Measurements from ENCODE around the gene DUSP6.
"Not testable (repeated sequence)": the region's sequence is repeated elsewhere in the genome, so short reads cannot be mapped to it uniquely, and the experiment has no call there.

Gene DUSP6

GRCh38 chr12:89348894-89349699, 3.2 kb downstream of the DUSP6 start:
- Mint-ChIP-seq H3K9me3 (no peaks in the 10 kb centered on the region), H3K27ac (no peak overlapping the region), H3K27me3 (no peaks in the 10 kb centered on the region), H3K36me3 (peaks cover 2% of the 10 kb centered on the region), H3K4me3 (peak overlapping the region; percentile 96), H3K4me1 (peaks cover 60% of the 10 kb centered on the region)

GRCh38 chr12:89347325-89347829, 4.9 kb downstream of the DUSP6 start:
- Mint-ChIP-seq H3K4me3 (no peak overlapping the region), H3K9me3 (no peaks in the 10 kb centered on the region), H3K27ac (peak overlapping the region; percentile 18), H3K27me3 (no peaks in the 10 kb centered on the region), H3K36me3 (peaks cover 2% of the 10 kb centered on the region), H3K4me1 (peaks cover 56% of the 10 kb centered on the region)

DNA sequence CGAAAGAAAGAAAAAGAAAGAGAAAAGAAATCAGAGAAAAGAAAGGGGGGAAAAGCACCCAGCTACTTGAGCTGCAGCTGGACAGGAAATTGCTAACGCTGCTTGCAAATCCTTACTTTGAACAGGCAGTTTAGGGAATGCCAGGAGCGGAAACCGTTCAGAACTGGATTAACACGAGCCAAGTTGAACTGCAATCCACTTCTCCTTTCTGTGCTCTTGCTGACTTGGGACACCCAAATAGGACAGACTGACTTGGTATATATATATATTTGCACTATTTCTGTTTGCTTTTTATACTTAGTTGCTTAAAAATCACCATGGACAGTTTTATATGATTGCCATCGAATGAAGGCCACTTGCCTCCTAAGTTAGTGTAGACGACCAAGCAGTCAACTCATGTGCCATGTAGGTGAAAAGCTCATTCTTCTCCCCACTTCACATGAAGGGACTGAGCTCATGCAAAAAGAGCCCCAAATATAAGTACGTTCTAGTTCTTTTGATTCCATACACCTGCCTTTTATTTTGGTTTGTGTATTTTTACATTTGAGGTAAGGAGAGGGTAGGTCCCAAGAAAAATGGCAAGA, 5.5 kb downstream of the DUSP6 start:
- no peaks in the 10 kb centered on the region for H3K9me3 Mint-ChIP-seq
- H3K36me3 Mint-ChIP-seq: peaks cover 2% of the 10 kb centered on the region
- H3K4me1 Mint-ChIP-seq: peaks cover 54% of the 10 kb centered on the region
- no peak overlapping the region for H3K27ac Mint-ChIP-seq
- H3K4me3 Mint-ChIP-seq: peak overlapping the region; percentile 84
- no peaks in the 10 kb centered on the region for H3K27me3 Mint-ChIP-seq

DNA sequence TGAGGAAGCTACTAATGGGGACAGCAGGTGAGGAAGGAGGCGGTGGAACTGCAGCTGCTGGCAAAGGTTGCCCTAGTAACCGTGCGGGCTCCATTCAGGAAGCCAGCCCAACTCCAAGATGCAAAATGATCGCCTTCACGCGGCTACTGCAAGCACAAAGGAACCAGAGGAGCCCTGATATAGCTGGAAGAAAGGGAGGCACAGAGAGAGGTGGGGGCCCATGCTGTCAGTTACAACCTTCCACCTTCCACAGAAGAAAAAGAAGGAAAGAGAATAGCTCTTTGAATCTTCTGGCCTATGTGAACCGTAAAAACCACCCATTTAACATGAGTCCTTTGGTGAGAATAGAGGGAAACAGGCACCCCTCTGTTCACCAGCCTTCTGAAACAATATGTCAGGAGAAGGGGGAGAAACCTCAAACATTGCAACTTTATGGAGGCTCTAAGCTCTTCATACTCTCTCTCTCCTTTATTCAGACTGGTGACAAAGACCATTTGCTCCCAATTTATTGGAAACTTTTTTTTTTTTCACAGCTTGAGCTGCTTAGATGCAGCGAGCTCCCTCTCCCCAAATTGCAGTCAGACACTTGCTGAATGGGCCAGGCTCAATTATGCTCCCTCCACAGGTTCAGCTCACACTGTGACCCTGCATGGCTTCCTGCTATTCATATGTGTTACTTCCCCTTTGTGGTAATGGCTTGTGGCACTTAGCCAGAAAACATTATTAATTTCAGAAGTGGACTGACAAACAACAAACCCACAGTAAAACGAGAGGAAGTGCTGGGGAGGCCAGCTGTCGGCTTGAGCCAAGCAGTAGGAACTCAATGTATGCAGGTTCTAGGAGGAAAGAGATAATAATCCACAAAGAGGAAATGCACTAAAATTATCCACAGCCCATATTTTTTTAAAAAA, 6.2 kb downstream of the DUSP6 start:
- H3K9me3 Mint-ChIP-seq: no peaks in the 10 kb centered on the region
- H3K27ac Mint-ChIP-seq: no peak overlapping the region
- no peaks in the 10 kb centered on the region for H3K27me3 Mint-ChIP-seq
- H3K36me3 Mint-ChIP-seq: peaks cover 2% of the 10 kb centered on the region
- peak overlapping the region; percentile 84 for H3K4me3 Mint-ChIP-seq
- peaks cover 54% of the 10 kb centered on the region for H3K4me1 Mint-ChIP-seq

DNA sequence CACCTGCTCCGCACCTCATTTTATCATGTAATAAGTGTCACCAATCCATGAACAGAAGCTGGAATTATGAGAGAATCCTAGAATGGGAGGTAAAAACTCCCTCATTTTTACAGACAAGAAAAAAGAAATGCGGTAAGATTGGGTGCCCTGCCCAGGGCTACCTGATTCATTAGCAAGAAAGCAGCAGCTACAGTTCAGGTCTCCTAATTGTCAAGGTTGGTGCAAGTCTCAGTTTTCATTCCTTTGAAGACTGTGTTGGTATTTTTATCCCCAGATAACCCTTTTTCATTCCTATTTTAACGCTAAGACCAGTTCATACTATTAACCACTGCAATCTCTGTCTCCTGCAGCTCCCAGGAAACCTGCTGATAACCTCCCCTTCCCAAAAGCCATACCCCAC, 6.9 kb downstream of the DUSP6 start:
- H3K4me1 Mint-ChIP-seq: peaks cover 50% of the 10 kb centered on the region
- no peaks in the 10 kb centered on the region for H3K9me3 Mint-ChIP-seq
- peaks cover 2% of the 10 kb centered on the region for H3K36me3 Mint-ChIP-seq
- no peaks in the 10 kb centered on the region for H3K27me3 Mint-ChIP-seq
- no peak overlapping the region for H3K27ac Mint-ChIP-seq
- no peak overlapping the region for H3K4me3 Mint-ChIP-seq

GRCh38 chr12:89344862-89345202, 7.5 kb downstream of the DUSP6 start:
- Mint-ChIP-seq H3K9me3 (no peaks in the 10 kb centered on the region), H3K4me3 (no peak overlapping the region), H3K36me3 (peaks cover 2% of the 10 kb centered on the region), H3K27me3 (no peaks in the 10 kb centered on the region), H3K27ac (peak overlapping the region; percentile 52), H3K4me1 (peaks cover 46% of the 10 kb centered on the region)

- H3K36me3 Mint-ChIP-seq: peaks cover 2% of the 10 kb centered on the region
- H3K4me1 Mint-ChIP-seq: peaks cover 40% of the 10 kb centered on the region
Measured at GRCh38 chr12:89344043-89344861, 8.0 kb downstream of the DUSP6 start.

DNA sequence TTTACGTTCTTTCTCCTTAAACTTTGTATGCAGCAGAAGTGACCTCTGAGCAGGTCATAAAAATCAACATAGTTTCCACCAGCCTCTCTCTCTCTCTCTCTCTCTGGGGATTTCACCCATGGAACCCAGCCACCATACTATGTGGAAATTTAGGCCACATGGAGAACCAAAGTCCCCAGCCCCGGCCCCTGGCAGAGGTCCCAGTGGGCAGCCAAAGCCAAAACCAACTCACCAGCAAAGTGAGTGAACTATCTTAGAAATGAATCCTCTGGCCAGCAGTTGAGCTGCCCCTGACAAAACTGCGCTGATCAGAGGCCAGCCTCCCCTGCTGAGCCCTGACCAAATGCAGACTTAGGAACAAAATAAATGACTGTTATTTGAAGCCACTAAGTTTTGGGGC, 9.2 kb downstream of the DUSP6 start:
- H3K9me3 Mint-ChIP-seq: no peaks in the 10 kb centered on the region
- peaks cover 29% of the 10 kb centered on the region for H3K4me1 Mint-ChIP-seq
- H3K27ac Mint-ChIP-seq: no peak overlapping the region
- no peaks in the 10 kb centered on the region for H3K36me3 Mint-ChIP-seq
- no peak overlapping the region for H3K4me3 Mint-ChIP-seq
- no peaks in the 10 kb centered on the region for H3K27me3 Mint-ChIP-seq

More at GRCh38 chr12:89344043-89344861, 8.0 kb downstream of the DUSP6 start:
- Mint-ChIP-seq H3K4me3 (no peak overlapping the region), H3K27me3 (no peaks in the 10 kb centered on the region), H3K27ac (peak overlapping the region; percentile 52), H3K9me3 (no peaks in the 10 kb centered on the region)

DNA sequence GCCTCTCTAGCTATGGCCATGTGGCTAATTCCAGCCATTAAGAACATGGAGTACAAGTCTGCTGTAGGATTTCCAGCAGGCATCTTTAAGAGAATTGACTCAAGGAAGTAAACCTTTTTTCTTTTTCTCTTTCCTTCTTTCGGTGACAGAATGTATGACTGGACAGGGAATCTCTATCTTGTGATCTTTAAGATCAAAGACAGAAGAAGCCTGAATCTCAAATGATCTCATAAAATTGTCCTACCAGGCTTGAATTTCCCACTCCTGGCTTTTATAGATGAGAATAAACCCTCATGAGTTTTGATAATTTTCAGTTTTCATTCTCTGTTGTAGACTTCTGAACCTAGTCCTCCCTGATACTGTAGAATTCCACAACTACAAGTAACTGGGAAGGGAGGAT, 11.4 kb downstream of the DUSP6 start:
- Mint-ChIP-seq H3K9me3 (no peaks in the 10 kb centered on the region), H3K4me1 (peaks cover 6% of the 10 kb centered on the region)

GRCh38 chr12:89339526-89339925, 12.8 kb downstream of the DUSP6 start:
- no peaks in the 10 kb centered on the region for H3K27me3 Mint-ChIP-seq
- H3K9me3 Mint-ChIP-seq: no peaks in the 10 kb centered on the region
- H3K4me1 Mint-ChIP-seq: peaks cover 6% of the 10 kb centered on the region
- no peaks in the 10 kb centered on the region for H3K36me3 Mint-ChIP-seq
- H3K4me3 Mint-ChIP-seq: no peak overlapping the region
- H3K27ac Mint-ChIP-seq: no peak overlapping the region

More for the DNA sequence above, 11.4 kb downstream of the DUSP6 start:
- no peaks in the 10 kb centered on the region for H3K27me3 Mint-ChIP-seq
- no peaks in the 10 kb centered on the region for H3K36me3 Mint-ChIP-seq
- H3K27ac Mint-ChIP-seq: no peak overlapping the region
- H3K4me3 Mint-ChIP-seq: no peak overlapping the region

DNA sequence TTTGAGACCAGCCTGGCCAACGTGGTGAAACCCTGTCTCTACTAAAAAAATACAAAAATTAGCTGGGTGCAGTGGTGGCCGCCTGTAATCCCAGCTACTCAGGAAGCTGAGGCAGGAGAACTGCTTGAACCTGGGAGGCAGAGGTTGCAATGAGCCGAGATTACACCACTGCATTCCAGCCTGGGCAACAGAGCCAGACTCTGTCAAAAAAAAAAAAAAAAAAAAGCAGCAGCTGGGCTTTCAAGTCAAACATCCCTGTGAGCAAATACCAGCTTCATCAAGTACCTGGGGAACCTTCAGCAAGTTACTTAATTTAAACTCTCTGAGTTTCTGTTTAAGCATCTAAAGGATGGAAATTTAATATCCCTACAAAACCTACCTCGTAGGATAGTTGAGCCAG, 15.2 kb downstream of the DUSP6 start:
- Mint-ChIP-seq H3K4me1 (peaks cover 18% of the 10 kb centered on the region), H3K27ac (peak overlapping the region; percentile 10)
- H3K27me3 Mint-ChIP-seq, H3K4me3 Mint-ChIP-seq, H3K36me3 Mint-ChIP-seq, H3K9me3 Mint-ChIP-seq: not testable (repeated sequence)

DNA sequence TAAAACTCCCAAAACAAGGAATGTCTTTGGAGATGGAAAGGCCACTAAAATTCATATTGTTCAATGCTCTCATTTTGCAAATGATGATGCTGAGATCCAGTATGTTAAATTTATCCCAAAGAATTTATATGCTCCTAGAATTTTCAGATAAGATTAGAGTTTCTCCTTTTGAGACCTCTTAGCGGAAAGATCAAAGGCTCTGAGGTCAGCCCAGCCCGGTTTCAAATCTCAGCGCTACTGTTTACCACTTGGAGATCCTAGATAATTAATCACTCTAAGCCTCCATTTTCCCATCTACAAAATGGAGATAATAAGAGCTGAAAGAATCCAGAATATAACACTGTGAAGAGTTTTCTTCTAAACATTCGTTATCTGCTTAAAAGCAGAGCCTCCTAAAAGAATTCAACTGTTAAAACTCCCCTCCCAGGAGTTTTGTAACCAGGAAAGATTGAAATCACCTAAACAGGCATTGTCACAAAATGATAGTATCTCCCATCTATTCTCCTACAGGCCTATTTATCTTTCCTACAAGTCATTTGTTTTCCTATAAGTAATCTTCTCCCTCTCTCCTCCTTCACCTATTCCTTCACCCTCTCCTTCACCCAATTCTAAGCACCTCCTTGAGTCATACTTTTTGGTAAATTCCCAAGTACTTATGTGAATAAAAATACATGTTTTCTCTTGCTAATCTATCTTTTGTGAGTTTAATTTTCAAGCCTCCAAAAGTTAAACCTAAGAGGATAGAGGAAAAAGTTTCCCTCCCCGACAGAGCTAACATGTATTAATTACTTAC, 16.7 kb downstream of the DUSP6 start:
- peaks cover 1% of the 10 kb centered on the region for H3K36me3 Mint-ChIP-seq
- H3K4me1 Mint-ChIP-seq: peaks cover 18% of the 10 kb centered on the region
- H3K9me3 Mint-ChIP-seq: peaks cover 4% of the 10 kb centered on the region
- no peak overlapping the region for H3K4me3 Mint-ChIP-seq
- H3K27ac Mint-ChIP-seq: no peak overlapping the region
- H3K27me3 Mint-ChIP-seq: no peaks in the 10 kb centered on the region

GRCh38 chr12:89334548-89335169, 17.6 kb downstream of the DUSP6 start:
- Mint-ChIP-seq H3K4me1 (peaks cover 18% of the 10 kb centered on the region), H3K27me3 (no peaks in the 10 kb centered on the region), H3K9me3 (peaks cover 7% of the 10 kb centered on the region), H3K27ac (no peak overlapping the region), H3K4me3 (no peak overlapping the region), H3K36me3 (peaks cover 2% of the 10 kb centered on the region)
